ENCODE results near the gene TFDP1. TPM values are rescaled to one million over a fixed set of nuclear protein-coding genes. Genes with fewer than 3 reads are reported as not detected.

TFDP1 gene, protein sequence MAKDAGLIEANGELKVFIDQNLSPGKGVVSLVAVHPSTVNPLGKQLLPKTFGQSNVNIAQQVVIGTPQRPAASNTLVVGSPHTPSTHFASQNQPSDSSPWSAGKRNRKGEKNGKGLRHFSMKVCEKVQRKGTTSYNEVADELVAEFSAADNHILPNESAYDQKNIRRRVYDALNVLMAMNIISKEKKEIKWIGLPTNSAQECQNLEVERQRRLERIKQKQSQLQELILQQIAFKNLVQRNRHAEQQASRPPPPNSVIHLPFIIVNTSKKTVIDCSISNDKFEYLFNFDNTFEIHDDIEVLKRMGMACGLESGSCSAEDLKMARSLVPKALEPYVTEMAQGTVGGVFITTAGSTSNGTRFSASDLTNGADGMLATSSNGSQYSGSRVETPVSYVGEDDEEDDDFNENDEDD
- 32.2 TPM for total RNA-seq

DNA sequence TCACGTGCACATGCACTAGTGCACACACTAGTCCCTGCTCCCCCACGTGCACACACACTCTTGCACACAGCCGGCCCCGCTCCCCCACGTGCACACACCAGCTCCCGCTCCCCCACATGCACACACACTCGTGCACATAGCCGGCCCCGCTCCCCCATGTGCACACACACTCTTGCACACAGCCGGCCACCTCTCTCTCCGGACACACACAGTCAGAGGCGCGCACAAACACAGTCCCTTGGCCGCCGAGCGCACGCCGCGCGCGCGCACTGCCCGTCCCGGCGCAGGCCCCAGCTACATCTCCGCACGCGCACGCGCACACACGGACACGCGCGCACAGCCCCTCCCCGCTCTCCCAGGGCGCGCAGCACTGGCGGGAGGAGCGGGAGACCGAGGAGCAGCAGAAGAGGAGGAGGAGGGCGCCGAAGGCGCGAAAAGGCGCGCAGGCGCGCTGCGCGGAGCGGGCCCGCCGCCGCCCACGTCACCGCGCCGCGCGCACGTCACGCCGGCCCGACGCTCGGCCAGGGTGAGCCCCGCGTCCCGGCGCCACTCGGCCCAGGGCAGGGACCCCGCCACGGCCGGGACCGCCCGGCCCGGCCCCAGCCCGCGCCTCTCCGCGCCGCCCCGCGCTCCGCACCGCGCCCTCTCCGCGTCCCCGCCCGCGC lies at the start of gene TFDP1:
Gene TFDP1 (plus strand): TSS at position 549 of the 665 bp plus-strand sequence. CDS start 1,085 bp downstream, outside the sequence.
- no peak for FAIRE-seq
- DNase-seq (ENCODE audit: low spot score in 2 of 2) = peak; percentile 85 to 90

DNA sequence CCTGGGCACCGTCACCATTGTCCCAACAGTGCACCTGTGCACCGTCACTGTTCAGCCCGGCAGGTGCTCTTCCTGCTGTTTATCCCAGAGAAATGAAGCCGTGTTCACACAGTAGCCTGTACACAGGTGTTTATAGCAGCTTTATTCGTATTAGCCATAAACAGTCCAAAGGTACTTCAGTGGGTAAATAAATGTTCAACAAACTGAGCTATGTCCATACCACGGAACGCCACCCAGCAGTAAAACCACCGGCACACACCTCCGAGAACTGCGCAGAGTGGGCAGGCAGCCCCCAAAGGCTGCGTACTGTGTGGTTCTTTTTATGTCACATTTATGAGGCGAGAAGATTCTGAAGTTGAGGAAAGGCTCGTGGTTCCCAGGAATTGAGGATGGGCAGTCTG lies 49.2 kb upstream of the TFDP1 start:
- no peak for DNase-seq (ENCODE audit: low spot score in 2 of 2)

DNA sequence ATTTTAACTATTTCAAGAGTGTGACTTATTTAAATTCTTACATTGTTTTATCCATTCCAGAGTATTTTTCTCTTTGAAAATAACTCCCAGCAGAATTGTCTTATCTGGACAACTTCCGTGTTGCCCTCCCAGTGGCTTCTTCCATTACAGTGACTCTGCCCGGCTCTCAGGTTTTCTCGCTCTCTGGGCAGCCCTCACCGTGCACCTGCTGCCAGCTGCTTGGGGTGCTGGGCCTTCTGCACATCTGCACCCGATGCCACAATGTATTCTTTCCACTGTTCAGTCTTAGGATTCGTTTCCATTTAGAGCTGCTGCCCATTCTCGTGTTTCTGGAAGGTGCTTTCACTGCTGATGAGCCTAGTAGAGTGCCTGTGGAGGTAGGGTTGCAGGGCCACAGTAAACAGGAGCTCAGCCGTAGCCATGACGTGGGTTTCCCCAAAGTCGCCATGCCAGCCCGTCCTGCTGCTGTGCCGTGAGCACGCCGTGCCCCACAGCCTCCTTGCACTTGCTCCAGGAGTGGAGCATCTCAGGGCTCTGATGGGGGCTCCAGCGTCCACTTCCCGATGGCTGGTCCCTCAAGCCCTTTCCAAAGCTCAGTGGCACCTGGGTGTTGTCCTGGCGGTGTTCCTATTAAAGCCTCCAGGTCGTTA lies 48.0 kb upstream of the TFDP1 start:
- FAIRE-seq (no peak), DNase-seq (ENCODE audit: low spot score in 2 of 2) (no peak)

More for the DNA sequence above, 49.2 kb upstream of the TFDP1 start:
- no peak for FAIRE-seq

DNA sequence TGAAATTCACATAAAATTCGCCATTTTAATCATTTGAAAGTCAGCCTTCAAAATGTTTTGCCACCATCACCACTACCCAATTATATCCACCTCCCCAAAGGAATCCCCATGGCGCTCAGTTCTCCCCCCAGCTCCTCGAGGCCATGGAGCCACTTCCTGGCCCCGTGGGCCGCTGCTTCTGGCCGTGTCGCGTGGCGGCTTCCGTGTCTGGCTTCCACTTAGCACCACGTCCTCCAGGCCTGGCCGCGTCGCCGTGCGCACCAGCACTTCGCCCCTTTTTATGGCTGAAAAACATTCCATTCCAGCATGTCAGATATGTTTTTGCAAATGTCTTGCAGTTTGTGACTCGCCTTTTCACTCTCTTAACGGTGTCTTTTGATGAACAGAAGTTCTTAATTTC lies 47.3 kb upstream of the TFDP1 start:
- no peak for DNase-seq (ENCODE audit: low spot score in 2 of 2)

DNA sequence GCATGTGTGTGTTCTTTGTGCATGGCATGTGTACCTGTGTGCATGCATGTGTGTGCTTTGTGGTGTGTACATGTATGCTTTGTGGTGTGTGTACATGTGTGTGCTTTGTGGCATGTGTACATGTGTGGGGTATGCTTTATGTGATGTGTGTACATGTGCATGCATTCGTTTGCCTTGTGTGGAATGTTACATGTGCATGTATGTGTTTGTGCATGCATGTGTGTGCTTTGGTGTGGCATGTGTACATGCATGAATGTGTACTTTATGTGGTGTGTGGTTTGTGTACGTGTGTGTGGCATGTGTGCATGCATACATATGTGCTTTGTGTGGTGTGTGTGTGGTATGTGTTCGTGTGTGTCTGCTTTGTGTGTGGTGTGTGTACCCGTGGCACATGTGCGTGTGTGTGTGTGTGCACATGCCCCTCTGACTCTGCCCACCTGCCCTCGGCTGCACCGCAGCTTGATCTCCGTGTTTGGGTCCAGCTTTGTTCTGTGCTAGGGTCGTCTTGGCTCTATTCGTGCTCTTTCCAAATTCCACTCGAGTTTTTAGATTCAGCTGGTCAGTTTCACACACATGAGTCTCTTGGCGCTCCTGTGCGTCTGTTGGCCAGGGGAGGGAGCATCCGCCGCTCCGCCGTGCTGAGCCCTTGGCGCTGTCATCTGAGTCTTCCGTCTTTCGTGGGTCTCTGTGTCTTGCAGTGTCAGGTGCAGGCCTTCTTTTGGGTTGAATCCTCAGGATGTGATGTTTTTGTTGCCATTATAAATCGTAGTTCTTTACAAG lies 46.5 kb upstream of the TFDP1 start:
- DNase-seq (ENCODE audit: low spot score in 2 of 2) = no peak

More for the DNA sequence above, 47.3 kb upstream of the TFDP1 start:
- no peak for FAIRE-seq

DNA sequence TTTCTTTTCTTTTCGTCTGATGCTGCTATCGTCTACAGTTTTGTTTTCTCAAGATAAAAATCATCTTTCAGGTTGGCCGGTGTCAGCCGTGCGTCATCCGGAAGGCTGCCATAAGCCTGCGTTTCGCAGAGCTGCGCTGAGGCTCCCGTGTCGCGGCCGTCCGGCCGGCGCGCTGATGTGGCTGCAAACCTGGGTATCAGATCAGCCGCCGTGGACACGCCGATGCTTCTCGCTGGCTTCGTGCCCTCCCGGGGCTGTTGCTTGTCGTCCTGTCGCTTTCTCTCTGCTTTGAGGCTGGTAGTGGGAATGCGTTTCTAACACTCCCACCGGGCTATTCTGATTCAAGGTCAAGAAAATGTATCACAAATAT lies 45.9 kb upstream of the TFDP1 start:
- FAIRE-seq (no peak), DNase-seq (ENCODE audit: low spot score in 2 of 2) (no peak)

More for the DNA sequence above, 46.5 kb upstream of the TFDP1 start:
- no peak for FAIRE-seq

DNA sequence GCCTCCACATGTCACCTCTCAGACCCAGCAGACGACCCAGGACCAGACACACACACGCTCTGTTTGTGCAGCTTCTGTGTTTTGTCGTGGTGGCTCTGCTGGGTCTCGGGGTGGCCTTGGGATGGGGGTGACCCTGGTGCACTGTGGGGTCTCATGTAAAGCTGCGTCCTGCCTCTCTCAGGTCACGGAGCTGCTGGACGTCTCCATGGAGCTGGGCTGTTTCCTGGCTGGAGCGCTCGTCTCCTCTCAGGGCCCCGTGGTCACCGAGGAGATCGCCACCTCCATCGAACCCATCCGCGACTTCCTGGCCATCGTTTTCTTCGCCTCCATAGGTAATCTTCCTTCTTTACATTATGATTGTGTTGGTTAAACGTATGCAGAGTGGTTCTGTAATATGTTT lies 45.4 kb upstream of the TFDP1 start:
- DNase-seq (ENCODE audit: low spot score in 2 of 2) (no peak), FAIRE-seq (no peak)

DNA sequence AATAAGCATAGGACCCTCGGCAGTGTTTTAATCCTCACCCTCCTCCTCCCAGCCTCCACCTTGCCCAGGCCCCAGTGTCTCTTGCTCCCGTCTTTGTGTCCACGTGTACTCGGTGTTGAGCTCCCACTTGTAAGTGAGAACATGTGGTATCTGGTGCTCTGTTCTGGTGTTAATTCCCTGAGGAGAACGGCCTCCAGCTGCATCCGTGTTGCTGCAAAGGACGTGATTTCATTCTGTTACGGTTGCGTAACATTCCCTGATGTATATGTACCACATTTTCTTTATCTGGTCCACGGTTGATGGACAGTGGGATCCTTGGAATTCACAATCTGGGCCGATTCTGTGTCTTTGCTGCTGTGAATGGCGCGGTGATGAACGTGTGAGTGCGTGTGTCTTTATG lies 44.7 kb upstream of the TFDP1 start:
- FAIRE-seq = no peak
- no peak for DNase-seq (ENCODE audit: low spot score in 2 of 2)

DNA sequence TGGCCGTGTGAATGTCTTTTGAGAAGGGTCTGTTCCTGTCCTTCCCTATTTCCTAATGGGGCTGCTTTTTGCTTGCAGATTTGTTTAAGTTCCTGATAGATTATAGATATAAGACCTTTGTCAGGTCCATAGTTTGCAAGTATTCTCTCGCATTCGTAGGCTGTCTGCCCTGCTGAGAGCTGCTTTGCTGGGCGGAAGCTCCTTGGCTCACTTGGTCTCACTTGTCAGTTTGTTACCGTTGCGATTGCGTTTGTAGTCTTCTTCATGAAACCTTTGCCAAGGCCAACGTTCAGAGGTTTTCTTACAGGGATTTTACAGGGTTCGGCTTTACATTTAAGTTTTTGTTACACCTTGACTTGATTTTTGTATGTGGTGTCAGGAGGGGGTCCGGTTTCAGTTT lies 44.0 kb upstream of the TFDP1 start:
- no peak for DNase-seq (ENCODE audit: low spot score in 2 of 2)
- FAIRE-seq = no peak

DNA sequence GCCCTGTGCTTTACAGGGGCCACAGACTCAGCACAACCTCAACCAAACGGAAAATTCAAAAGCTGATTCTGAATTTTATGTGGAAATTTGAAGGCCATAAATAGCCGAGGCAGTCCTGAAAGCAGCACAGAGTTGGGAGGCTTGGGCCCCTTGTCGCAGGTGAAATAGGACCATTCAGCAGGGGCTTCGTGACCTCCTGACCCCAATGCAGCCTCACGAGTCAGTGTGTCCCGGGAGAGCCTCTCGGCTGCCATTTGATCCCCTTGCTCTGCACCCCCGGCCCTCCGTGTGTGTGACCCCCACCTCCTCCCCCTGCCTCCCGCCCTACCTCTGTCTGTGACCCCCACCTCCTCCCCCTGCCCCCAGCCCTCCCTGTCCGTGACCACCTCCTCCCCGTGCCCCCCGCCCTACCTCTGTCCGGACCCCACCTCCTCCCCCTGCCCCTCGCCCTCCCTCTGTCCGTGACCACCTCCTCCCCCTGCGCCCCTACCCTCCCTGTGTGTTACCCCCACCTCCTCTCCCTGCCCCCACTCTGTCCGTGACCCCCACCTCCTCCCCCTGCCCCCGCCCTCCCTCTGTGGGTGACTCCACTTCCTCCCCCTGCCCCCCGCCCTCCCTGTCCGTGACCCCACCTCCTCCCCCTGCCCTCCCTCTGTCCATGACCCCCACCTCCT lies 41.7 kb upstream of the TFDP1 start:
- DNase-seq (ENCODE audit: low spot score in 2 of 2) (no peak), FAIRE-seq (no peak)

DNA sequence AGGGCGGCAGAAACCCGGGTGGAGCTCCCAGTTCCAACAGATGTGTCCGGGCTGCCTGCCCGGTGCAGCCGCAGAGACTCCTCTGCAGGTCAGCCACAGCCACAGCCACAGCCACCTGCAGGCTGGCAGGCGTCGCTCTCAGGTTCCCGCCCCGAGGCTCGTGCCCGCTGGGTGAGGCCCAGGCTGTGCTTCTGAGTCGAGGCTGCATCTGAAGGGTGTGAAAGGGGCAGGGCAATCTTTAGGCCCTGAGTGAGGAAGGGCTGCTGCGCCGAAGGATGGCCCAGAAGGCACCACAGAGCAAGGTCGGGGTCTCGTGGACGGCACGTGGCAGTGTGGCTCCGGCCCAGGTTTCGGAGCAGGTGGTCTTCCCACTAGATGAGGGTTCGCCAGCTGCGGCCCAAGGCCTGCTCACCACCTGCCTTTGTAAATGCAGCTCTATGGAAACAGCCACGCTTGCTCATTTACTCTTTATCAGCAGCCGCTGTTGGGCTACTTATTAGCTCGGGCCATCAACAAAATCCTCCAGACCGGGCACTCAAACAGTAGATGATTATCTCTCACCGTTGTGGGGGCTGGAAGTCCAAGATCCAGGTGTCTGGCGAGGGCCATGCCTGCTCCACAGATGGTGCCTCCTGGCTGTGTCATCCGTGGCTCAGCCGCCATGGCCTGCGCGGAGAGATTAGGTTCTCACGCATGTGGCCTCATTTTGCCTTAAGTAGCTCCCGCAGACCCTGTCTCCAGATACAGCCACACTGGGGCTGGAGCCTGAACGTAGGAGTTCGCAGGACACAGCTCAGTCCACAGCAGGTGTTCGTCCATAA lies 40.3 kb upstream of the TFDP1 start:
- DNase-seq (ENCODE audit: low spot score in 2 of 2) (no peak), FAIRE-seq (no peak)

DNA sequence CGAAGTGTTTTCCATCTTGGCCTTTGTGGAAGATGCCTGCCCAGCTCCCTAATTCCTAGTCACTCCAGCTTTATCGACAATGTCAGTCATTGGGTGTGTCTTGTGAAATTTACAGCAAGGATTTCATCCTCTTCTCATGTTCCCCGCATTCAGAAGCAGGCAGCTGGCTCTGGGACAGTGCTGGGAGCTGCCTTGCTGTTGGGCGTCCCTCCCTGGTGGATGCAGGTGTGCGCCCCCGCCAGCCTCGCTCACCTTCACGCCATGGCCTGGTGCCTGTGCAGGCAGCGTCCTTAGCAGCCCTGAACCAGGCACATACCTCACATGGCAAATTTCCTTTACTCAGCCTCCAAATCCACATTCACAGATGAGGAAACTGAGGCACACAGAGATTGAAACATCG lies 39.7 kb upstream of the TFDP1 start:
- no peak for DNase-seq (ENCODE audit: low spot score in 2 of 2)
- FAIRE-seq = no peak

DNA sequence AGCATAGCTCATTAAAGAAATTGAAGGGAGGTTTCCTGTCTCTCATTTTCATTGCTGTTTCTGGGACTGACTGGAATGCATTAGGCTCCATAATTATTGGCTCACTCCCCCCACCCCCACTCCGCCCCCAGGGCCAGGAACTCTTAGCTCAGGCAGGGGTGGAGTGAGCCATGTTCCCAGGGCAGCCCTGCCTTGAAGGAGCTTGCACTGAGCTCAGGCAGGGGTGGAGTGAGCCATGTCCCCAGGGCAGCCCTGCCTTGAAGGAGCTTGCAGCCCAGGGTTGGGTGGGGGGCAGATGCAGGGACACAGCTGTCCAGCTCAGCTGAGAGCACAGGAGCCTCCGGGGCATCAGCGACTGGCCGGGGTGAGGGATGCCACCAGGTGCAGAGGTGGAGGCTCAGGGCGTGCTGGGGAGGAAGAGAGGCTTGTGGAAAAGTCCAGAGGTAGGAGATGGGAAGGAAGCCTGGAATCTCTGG lies 39.1 kb upstream of the TFDP1 start:
- no peak for DNase-seq (ENCODE audit: low spot score in 2 of 2)
- no peak for FAIRE-seq

DNA sequence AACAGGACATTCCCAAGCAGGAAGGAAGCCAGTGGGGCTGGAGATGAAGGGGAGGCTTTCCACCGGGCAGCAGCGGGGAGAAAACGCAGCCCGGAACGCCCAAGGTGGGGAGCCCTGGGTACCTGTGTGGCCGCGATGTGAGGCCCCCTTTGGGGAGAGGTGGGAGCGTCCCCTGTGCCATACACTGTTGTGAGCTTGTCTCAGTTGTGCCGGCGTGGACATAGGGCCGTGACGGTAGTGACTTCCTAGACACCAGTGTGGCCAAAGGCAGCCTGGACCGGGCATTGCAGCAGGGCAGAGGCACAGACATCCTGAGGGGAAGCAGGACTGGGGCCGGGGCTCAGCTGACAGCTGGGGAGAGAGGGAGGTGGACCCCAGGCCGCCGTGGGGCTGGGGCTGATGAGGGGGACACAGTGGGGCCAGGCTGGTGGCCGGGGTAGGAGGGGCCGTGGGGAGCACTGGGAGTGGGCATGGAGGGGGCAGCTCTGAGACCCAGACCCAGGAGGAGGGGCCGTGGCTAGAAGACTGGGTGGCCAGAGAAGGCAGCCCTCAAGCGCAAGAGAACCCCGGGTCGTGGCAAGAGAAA lies 38.5 kb upstream of the TFDP1 start:
- DNase-seq (ENCODE audit: low spot score in 2 of 2) (no peak), FAIRE-seq (no peak)

DNA sequence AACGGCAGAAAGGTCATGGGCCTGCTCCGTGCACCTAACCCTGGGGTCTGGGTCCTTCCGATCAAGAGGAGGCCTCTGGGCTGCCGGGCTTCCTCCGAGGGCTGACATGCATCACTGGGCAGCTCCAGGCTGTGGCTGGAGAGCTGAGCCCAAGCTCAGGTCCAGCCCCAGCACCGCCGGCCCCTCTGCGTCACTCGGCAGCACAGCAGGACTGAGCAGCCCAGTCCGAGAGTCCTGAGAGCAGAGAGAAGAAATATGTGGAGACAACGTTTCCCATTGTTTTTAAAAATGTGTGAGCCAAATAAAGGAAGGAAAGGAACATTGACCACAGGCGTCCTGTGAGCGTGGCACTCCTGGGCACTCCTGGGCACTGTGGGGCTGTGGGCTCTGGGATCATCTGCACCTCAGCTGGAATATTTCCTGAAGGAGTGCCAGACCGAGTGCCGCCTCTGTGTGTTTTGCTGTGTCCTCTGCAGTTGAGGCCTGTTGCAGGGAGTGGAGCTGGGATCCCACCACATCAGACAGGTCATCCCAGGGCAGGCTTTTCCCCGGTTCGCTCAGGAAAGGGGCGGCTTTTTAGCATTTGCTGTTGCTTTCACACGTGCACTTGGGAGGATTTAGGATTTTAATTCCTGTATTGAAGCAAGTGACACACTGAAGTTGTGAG lies 37.8 kb upstream of the TFDP1 start:
- FAIRE-seq = no peak
- DNase-seq (ENCODE audit: low spot score in 2 of 2) = peak in 1 of 2 donors; percentile 40

DNA sequence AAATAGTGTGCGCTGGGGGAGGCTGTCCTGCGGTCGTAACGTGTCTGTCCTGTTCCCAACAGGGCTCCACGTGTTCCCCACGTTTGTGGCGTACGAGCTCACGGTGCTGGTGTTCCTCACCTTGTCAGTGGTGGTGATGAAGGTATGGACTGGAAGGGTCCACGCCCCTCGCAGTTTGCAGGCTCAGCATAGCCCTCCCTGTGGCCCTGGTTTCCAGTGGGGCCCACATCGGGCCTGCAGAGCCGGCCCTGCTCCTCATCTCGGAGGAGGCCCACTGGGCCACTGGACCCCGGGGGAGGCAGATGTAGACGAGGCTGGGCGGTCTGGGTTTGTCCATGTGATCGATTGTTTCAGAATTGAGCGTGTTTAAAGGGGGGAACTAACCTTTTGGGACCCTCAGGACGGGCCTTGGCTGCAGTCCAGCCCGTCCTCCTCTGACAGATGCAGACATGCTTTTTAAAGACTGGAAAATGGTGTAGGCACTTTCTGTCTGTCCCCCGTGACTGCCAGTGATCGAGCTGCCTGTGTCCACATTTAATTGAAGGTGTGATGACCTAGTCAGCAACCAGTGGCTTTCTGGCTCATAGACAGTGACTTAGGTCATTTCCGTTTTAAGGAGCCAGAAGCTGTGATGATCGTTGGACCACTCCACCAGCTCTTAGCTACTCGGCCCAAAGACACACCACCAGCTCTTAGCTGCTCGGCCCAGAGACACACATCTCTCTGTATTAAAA lies 37.1 kb upstream of the TFDP1 start:
- FAIRE-seq = no peak

DNA sequence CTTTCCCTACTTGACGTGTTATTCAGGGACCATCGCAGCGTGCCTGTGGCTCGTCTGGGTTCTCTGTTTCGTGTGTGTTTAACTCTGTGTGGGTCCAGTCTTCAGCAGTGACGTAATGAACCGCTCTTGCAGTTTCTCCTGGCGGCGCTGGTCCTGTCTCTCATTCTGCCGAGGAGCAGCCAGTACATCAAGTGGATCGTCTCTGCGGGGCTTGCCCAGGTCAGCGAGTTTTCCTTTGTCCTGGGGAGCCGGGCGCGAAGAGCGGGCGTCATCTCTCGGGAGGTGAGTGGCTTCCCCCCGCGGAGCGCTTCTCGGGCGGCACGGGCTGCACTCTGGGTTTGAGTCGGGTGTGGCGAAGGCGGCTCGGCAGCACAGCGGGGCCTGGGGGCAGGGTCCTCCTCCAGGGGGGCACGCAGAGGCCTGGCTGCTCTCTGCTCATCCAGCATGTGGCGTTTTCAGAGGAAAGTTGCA lies 36.3 kb upstream of the TFDP1 start:
- no peak for FAIRE-seq

More for the DNA sequence above, 37.1 kb upstream of the TFDP1 start:
- no peak for DNase-seq (ENCODE audit: low spot score in 2 of 2)

More for the DNA sequence above, 36.3 kb upstream of the TFDP1 start:
- DNase-seq (ENCODE audit: low spot score in 2 of 2) = peak in 1 of 2 donors; percentile 64

Data from frontal cortex (tissue), 4 donors.